ENCODE data around the gene RAB44.

- TF ChIP-seq, protein P1, sequence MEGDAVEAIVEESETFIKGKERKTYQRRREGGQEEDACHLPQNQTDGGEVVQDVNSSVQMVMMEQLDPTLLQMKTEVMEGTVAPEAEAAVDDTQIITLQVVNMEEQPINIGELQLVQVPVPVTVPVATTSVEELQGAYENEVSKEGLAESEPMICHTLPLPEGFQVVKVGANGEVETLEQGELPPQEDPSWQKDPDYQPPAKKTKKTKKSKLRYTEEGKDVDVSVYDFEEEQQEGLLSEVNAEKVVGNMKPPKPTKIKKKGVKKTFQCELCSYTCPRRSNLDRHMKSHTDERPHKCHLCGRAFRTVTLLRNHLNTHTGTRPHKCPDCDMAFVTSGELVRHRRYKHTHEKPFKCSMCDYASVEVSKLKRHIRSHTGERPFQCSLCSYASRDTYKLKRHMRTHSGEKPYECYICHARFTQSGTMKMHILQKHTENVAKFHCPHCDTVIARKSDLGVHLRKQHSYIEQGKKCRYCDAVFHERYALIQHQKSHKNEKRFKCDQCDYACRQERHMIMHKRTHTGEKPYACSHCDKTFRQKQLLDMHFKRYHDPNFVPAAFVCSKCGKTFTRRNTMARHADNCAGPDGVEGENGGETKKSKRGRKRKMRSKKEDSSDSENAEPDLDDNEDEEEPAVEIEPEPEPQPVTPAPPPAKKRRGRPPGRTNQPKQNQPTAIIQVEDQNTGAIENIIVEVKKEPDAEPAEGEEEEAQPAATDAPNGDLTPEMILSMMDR (IDR thresholded peaks at IDR 0.05) = peak; percentile 84; the same call in 1 of the 2 replicates
- TF ChIP-seq POLR2AphosphoS5 (IDR thresholded peaks at IDR 0.05; ENCODE audit: low read depth, low read length) (no peak), TCF7L2 (IDR thresholded peaks at IDR 0.05; ENCODE audit: low read depth, low read length) (no peak)
Observed at GRCh38 chr6:36724514-36725390, 27.1 kb downstream of the RAB44 start.
